Measurements from ENCODE around the gene MARF1.
"Not testable (repeated sequence)": the region's sequence is repeated elsewhere in the genome, so short reads cannot be mapped to it uniquely, and the experiment has no call there.

The MARF1 gene, protein sequence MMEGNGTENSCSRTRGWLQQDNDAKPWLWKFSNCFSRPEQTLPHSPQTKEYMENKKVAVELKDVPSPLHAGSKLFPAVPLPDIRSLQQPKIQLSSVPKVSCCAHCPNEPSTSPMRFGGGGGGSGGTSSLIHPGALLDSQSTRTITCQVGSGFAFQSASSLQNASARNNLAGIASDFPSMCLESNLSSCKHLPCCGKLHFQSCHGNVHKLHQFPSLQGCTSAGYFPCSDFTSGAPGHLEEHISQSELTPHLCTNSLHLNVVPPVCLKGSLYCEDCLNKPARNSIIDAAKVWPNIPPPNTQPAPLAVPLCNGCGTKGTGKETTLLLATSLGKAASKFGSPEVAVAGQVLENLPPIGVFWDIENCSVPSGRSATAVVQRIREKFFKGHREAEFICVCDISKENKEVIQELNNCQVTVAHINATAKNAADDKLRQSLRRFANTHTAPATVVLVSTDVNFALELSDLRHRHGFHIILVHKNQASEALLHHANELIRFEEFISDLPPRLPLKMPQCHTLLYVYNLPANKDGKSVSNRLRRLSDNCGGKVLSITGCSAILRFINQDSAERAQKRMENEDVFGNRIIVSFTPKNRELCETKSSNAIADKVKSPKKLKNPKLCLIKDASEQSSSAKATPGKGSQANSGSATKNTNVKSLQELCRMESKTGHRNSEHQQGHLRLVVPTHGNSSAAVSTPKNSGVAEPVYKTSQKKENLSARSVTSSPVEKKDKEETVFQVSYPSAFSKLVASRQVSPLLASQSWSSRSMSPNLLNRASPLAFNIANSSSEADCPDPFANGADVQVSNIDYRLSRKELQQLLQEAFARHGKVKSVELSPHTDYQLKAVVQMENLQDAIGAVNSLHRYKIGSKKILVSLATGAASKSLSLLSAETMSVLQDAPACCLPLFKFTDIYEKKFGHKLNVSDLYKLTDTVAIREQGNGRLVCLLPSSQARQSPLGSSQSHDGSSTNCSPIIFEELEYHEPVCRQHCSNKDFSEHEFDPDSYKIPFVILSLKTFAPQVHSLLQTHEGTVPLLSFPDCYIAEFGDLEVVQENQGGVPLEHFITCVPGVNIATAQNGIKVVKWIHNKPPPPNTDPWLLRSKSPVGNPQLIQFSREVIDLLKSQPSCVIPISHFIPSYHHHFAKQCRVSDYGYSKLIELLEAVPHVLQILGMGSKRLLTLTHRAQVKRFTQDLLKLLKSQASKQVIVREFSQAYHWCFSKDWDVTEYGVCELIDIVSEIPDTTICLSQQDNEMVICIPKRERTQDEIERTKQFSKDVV (N-terminal part only)

DNA sequence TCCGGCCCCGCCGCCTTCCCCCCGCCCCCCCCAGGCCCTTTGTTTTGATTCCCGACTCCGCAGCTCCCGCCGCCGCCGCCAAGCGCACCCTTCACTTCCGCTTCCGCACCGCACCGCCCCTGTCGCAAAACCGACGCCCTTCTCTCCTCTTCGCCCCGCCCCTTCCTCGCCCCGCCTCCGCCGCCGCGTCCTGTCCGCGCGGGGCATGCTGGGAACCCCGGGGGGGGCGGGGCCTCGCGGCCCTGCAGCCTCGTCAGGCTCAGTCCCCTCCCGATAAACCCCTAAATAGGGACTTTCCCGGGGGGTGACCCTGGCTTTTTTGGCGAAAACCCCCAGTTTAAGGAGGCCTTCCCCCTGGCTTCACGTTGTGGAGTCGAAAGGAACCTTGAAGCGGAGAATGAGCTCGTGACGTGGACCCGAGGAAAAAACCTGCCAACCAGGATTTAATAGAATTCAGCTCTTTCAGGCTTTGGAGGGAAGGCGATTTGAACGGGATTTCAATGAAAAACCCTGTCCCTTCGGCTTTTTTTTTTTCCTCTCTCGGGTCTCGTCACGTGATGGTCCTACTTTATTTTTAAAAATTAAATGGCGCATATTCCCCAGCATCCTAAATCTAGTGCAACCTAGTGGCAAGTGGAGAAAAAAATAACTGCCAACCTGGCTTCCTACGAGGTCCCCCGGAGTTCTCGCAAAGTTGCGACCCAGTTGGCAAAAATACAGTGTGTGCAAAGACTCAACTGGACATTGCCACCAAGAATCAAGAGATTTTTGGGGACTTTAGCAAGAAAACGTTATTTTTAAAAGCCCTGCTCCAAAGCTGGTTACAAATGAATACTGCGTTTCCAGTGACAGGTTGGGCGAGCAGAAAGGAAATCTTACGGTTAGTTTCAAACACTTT lies at the start of gene MARF1:
TSS of gene MARF1 (minus strand) at position 107 of the 898 bp plus-strand sequence. CDS start 3,921 bp downstream, outside the sequence.
- TF ChIP-seq, protein P1, sequence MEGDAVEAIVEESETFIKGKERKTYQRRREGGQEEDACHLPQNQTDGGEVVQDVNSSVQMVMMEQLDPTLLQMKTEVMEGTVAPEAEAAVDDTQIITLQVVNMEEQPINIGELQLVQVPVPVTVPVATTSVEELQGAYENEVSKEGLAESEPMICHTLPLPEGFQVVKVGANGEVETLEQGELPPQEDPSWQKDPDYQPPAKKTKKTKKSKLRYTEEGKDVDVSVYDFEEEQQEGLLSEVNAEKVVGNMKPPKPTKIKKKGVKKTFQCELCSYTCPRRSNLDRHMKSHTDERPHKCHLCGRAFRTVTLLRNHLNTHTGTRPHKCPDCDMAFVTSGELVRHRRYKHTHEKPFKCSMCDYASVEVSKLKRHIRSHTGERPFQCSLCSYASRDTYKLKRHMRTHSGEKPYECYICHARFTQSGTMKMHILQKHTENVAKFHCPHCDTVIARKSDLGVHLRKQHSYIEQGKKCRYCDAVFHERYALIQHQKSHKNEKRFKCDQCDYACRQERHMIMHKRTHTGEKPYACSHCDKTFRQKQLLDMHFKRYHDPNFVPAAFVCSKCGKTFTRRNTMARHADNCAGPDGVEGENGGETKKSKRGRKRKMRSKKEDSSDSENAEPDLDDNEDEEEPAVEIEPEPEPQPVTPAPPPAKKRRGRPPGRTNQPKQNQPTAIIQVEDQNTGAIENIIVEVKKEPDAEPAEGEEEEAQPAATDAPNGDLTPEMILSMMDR (conservative IDR thresholded peaks at IDR 0.05; ENCODE audit: low read length) = peak; percentile 60
- peak; percentile 94 for DNase-seq (ENCODE audit: low read depth)
- H3K4me3 ChIP-seq (ENCODE audit: low read length) = peak within 1 kb of the TSS; percentile 98

DNA sequence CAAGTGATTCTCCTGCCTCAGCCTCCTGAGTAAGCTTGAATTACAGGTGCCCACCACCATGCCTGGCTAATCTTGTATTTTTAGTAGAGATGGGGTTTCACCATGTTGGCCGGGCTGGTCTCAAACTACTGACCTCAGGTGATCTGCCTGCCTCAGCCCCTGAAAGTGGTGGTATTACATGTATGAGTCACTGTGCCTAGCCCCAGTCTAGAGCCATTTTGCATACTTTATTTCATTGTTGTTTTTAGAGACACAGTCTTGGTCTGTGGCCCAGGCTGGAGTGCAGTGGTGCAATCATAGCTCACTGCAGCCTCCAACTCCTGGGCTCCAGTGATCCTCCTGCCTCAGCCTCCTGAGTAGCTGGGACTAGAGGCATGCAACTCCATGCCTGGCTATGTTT lies 49.6 kb upstream of the MARF1 start:
- not testable (repeated sequence) for DNase-seq (ENCODE audit: low read depth); H3K4me3 ChIP-seq (ENCODE audit: low read length)

DNA sequence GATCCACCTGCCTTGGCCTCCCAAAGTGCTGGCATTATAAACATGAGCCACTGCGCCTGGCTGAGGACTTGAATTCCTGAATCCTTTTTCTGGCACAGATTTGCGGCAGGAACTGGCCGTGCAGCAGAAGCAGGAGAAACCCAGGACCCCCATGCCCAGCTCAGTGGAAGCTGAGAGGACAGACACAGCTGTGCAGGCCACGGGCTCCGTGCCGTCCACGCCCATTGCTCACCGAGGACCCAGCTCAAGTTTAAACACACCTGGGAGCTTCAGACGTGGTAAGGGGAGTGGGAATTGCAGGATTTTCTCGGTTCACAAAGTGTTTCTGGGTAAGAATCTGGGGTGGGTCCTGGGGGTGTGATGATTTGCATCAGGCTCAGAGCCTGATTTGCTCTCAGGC lies 48.1 kb upstream of the MARF1 start:
- no peak for DNase-seq (ENCODE audit: low read depth)
- TF ChIP-seq, protein P1 (conservative IDR thresholded peaks at IDR 0.05; ENCODE audit: low read length) = no peak
- no peak overlapping the region for H3K4me3 ChIP-seq (ENCODE audit: low read length)

DNA sequence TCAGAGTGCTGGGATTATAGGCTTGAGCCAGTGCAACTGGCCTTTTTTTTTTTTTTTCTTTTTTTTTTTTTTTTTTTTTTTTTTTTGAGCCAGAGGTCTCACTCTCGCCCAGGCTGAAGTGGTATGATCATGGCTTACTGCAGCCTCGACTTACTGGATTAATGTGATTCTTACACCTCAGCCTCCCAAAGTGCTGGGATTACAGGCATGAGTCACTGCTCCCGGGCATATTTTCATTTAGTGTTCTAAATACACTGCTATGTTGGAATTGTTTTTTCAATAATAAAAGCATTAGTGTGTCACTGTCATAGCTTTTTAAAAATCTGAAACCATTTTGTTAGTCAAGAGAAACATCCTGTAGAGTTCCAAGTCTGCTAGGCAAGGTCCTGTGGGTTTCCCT lies 47.3 kb upstream of the MARF1 start:
- TF ChIP-seq, protein P1 (conservative IDR thresholded peaks at IDR 0.05; ENCODE audit: low read length) = no peak
- no peak overlapping the region for H3K4me3 ChIP-seq (ENCODE audit: low read length)
- peak; percentile 44 for DNase-seq (ENCODE audit: low read depth)

DNA sequence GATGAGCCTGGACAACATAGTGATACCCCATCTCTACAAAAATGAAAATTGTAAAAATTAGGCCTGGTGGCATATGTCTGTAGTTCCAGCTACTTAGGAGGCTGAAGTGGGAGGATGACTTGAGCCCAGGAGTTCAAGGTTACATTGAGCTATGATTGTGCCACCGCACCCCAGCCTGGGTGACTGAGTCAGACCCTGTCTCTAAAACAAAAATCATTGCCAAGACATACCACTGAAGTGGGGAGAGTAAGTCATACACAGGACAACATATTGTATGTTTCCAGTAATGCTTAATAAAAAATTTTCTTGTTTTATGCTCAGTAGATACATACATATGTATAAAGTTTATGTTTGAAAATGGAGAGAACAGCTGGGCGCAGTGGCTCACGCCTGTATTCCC lies 46.3 kb upstream of the MARF1 start:
- TF ChIP-seq, protein P1 (conservative IDR thresholded peaks at IDR 0.05; ENCODE audit: low read length) = no peak
- no peak overlapping the region for H3K4me3 ChIP-seq (ENCODE audit: low read length)
- DNase-seq (ENCODE audit: low read depth) = peak; percentile 20

DNA sequence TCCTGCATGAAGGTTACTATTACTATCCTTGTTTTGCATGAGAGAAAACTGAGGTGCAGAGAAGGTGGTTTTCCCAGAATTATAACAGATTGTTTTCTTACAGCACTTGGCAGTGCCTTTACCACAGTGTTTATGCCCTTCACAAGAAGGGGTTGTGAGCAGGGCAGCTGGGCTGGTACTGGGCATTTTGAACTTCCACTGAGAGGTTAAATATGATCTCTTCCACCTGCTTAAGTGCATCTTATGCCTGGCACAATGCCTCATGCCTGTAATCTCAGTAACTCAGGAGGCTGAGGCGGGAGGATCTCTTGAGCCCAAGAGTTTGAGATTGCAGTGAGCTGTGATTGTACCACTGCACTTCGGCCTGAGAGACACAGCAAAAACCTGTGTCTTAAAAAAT lies 43.3 kb upstream of the MARF1 start:
- H3K4me3 ChIP-seq (ENCODE audit: low read length) = no peak overlapping the region
- no peak for DNase-seq (ENCODE audit: low read depth)
- TF ChIP-seq, protein P1 (conservative IDR thresholded peaks at IDR 0.05; ENCODE audit: low read length) = no peak
